HG03064 (cell line): ENCODE measurements around the gene AGFG1.
A peak's percentile ranks its signal among the peaks of the same experiment; 100 is the strongest.
"Not testable (repeated sequence)": the region's sequence is repeated elsewhere in the genome, so short reads cannot be mapped to it uniquely, and the experiment has no call there.

Source experiments
- ATAC-seq: cut with Tn5 transposase; IDR thresholded peaks from one replicate; pipeline ENCODE4 v1.9.1; 2021; ENCODE audit warnings: low read depth; ENCODE audit not compliant: unreplicated experiment

AGFG1 gene

GRCh38 chr2:227527351-227527750 is 55.4 kb downstream of the AGFG1 start:
- ATAC-seq = no peak

- ATAC-seq = no peak
These were observed 56.8 kb downstream of the AGFG1 start for GRCh38 chr2:227528803-227529202.

- no peak for ATAC-seq
These were observed 57.9 kb downstream of the AGFG1 start for GRCh38 chr2:227529871-227530270.

- peak; percentile 76 for ATAC-seq
These were observed 62.8 kb downstream of the AGFG1 start for GRCh38 chr2:227534714-227535113.

GRCh38 chr2:227536445-227536844 is 64.5 kb downstream of the AGFG1 start:
- no peak for ATAC-seq

GRCh38 chr2:227539465-227539956 is 67.6 kb downstream of the AGFG1 start:
- no peak for ATAC-seq

- not testable (repeated sequence) for ATAC-seq
These were observed 68.4 kb downstream of the AGFG1 start for GRCh38 chr2:227540352-227540751.

GRCh38 chr2:227545990-227546389 is 74.0 kb downstream of the AGFG1 start:
- ATAC-seq = no peak

- ATAC-seq = no peak
These were observed 79.9 kb downstream of the AGFG1 start for GRCh38 chr2:227551836-227552235.

GRCh38 chr2:227562581-227562980 is 90.6 kb downstream of the AGFG1 start:
- no peak for ATAC-seq

- ATAC-seq = no peak
These were observed 93.1 kb downstream of the AGFG1 start for GRCh38 chr2:227565080-227565479.

GRCh38 chr2:227566012-227566411 is 94.1 kb downstream of the AGFG1 start:
- ATAC-seq = no peak

- ATAC-seq = no peak
These were observed 96.9 kb downstream of the AGFG1 start for GRCh38 chr2:227568852-227569169.

GRCh38 chr2:227570615-227571014 is 98.7 kb downstream of the AGFG1 start:
- no peak for ATAC-seq

- ATAC-seq = no peak
These were observed 104.2 kb downstream of the AGFG1 start for GRCh38 chr2:227576110-227576509.

- ATAC-seq = no peak
These were observed 104.9 kb downstream of the AGFG1 start for GRCh38 chr2:227576812-227577211.

GRCh38 chr2:227577555-227577954 is 105.6 kb downstream of the AGFG1 start:
- ATAC-seq = no peak

GRCh38 chr2:227578642-227579041 is 106.7 kb downstream of the AGFG1 start:
- no peak for ATAC-seq

- no peak for ATAC-seq
These were observed 107.8 kb downstream of the AGFG1 start for GRCh38 chr2:227579791-227580190.

- no peak for ATAC-seq
These were observed 110.4 kb downstream of the AGFG1 start for GRCh38 chr2:227582369-227582768.

GRCh38 chr2:227592694-227593387 is 120.9 kb downstream of the AGFG1 start:
- ATAC-seq = no peak

GRCh38 chr2:227595797-227596196 is 123.8 kb downstream of the AGFG1 start:
- ATAC-seq = no peak

- no peak for ATAC-seq
These were observed 125.1 kb downstream of the AGFG1 start for GRCh38 chr2:227597036-227597435.
